HEK293 (cell line): ENCODE results near the gene RBP4.

Experiments used
- CTCF ChIA-PET: fragments of 350-600 bp; formaldehyde crosslinking; extraction: SDS; loops from one replicate; lab custom pipeline; 2021; ENCODE audit warnings: antibody characterized with exemption; lab: Yijun Ruan, JAX
- POLR2A ChIA-PET: fragments of 300-600 bp; formaldehyde crosslinking; extraction: SDS; loops from one replicate; lab custom pipeline; 2020; ENCODE audit warnings: antibody characterized with exemption, inconsistent platforms; lab: Yijun Ruan, JAX
- H3K27ac ChIP-seq: fragments of 200-500 bp; sonication (Bioruptor generic); 2 replicates; pipeline ENCODE4 v1.5.1; 2014; ENCODE audit warnings: low read depth, low read length, control low read depth, inconsistent platforms; ENCODE audit errors: extremely low read depth
- H3K36me3 ChIP-seq, 2 experiments: fragments of 200-500 bp in 1 of 2; sonication (Bioruptor generic) in 1 of 2; 1 replicate in 1 of 2; 2 replicates in 1 of 2; pipeline ENCODE4 v1.5.1; 2014 to 2017; ENCODE audit warnings: inconsistent platforms in 2 of 2, low read length in 2 of 2; ENCODE audit not compliant: control insufficient read depth in 2 of 2, insufficient read depth in 1 of 2
- H3K4me1 ChIP-seq: fragments of 200-500 bp; sonication (Bioruptor generic); 2 replicates; pipeline ENCODE4 v1.5.1; 2014; ENCODE audit warnings: mild to moderate bottlenecking, low read length, inconsistent platforms; ENCODE audit not compliant: control insufficient read depth, insufficient read depth
- H3K4me3 ChIP-seq: 2 replicates; pipeline ENCODE4 v1.5.1; 2011; ENCODE audit warnings: low read depth, mild to moderate bottlenecking, control low read depth, low read length, moderate library complexity
- H3K9me3 ChIP-seq: fragments of 200-500 bp; sonication (Bioruptor generic); 2 replicates; pipeline ENCODE4 v1.5.1; 2014; ENCODE audit warnings: low read depth, low read length, inconsistent platforms; ENCODE audit not compliant: control insufficient read depth, insufficient read depth
- HIC1 ChIP-seq: fragments of 450-650 bp; formaldehyde crosslinking; IDR thresholded peaks from 2 replicates; pipeline ENCODE4 v1.5.1; 2016; ENCODE audit warnings: missing biosample characterization, missing genetic modification characterization
- HOXA7 ChIP-seq: sonication (generic); formaldehyde crosslinking; IDR thresholded peaks from 2 replicates; pipeline ENCODE4 v1.8.1; 2022; ENCODE audit warnings: missing genetic modification reagents, borderline replicate concordance
- KLF8 ChIP-seq: fragments of 450-650 bp; formaldehyde crosslinking; IDR thresholded peaks from 2 replicates; pipeline ENCODE4 v1.5.1; 2016; ENCODE audit warnings: missing biosample characterization, missing genetic modification characterization
- MEIS1 ChIP-seq: sonication (generic); formaldehyde crosslinking; IDR thresholded peaks from 2 replicates; pipeline ENCODE4 v1.8.1; 2022; ENCODE audit warnings: missing genetic modification reagents, mild to moderate bottlenecking, borderline replicate concordance
- MZF1 ChIP-seq: fragments of 450-650 bp; formaldehyde crosslinking; IDR thresholded peaks from 2 replicates; pipeline ENCODE4 v1.5.1; 2017; ENCODE audit warnings: missing biosample characterization, missing genetic modification characterization, borderline replicate concordance
- SETDB1 ChIP-seq: IDR thresholded peaks from one replicate; pipeline ENCODE4 v1.6.1; 2017; ENCODE audit warnings: mild to moderate bottlenecking, low read length, moderate library complexity, mixed read lengths; ENCODE audit not compliant: insufficient read length
- ZBTB10 ChIP-seq: fragments of 450-650 bp; formaldehyde crosslinking; IDR thresholded peaks from 2 replicates; pipeline ENCODE4 v1.5.1; 2016; ENCODE audit warnings: missing biosample characterization, missing genetic modification characterization
- ZFP69B ChIP-seq: fragments of 450-650 bp; formaldehyde crosslinking; IDR thresholded peaks from 2 replicates; pipeline ENCODE4 v1.5.1; 2016; ENCODE audit warnings: missing biosample characterization, missing genetic modification characterization
- ZNF112 ChIP-seq: fragments of 450-650 bp; formaldehyde crosslinking; IDR thresholded peaks from 2 replicates; pipeline ENCODE4 v1.5.0; 2017; ENCODE audit warnings: missing biosample characterization, missing genetic modification characterization
- ZNF175 ChIP-seq: fragments of 450-650 bp; formaldehyde crosslinking; IDR thresholded peaks from 2 replicates; pipeline ENCODE4 v1.5.1; 2016; ENCODE audit warnings: missing biosample characterization, missing genetic modification characterization
- ZNF24 ChIP-seq: fragments of 450-650 bp; formaldehyde crosslinking; IDR thresholded peaks from 2 replicates; pipeline ENCODE4 v1.5.1; 2016; ENCODE audit warnings: missing biosample characterization, missing genetic modification characterization
- ZNF426 ChIP-seq: fragments of 450-650 bp; formaldehyde crosslinking; IDR thresholded peaks from 2 replicates; pipeline ENCODE4 v1.5.1; 2017; ENCODE audit warnings: missing biosample characterization, missing genetic modification characterization, mild to moderate bottlenecking, inconsistent platforms, moderate library complexity
- ZNF473 ChIP-seq: fragments of 450-650 bp; formaldehyde crosslinking; IDR thresholded peaks from 2 replicates; pipeline ENCODE4 v1.5.1; 2017; ENCODE audit warnings: missing biosample characterization, missing genetic modification characterization
- ZNF513 ChIP-seq: fragments of 450-650 bp; IDR thresholded peaks from 2 replicates; pipeline ENCODE4 v1.5.1; 2018; ENCODE audit warnings: missing biosample characterization, missing genetic modification characterization
- ZNF514 ChIP-seq: fragments of 450-650 bp; formaldehyde crosslinking; IDR thresholded peaks from 2 replicates; pipeline ENCODE4 v1.5.1; 2016; ENCODE audit warnings: missing biosample characterization, missing genetic modification characterization
- ZNF645 ChIP-seq: fragments of 450-650 bp; formaldehyde crosslinking; IDR thresholded peaks from 2 replicates; pipeline ENCODE4; 2016; ENCODE audit warnings: missing biosample characterization, missing genetic modification characterization
- ZNF670 ChIP-seq: fragments of 450-650 bp; formaldehyde crosslinking; IDR thresholded peaks from 2 replicates; pipeline ENCODE4 v1.5.1; 2016; ENCODE audit warnings: missing biosample characterization, missing genetic modification characterization, low read depth
- ZSCAN18 ChIP-seq: fragments of 450-650 bp; formaldehyde crosslinking; IDR thresholded peaks from 2 replicates; pipeline ENCODE4 v1.5.1; 2016; ENCODE audit warnings: missing biosample characterization, missing genetic modification characterization

Gene RBP4

GRCh38 chr10:93639791-93640190 is 38.8 kb upstream of the RBP4 start (continued):
- no peak for TF ChIP-seq ZFP69B (tag by site-specific recombination)
- TF ChIP-seq ZNF426 (tag by site-specific recombination), result no peak
- TF ChIP-seq MEIS1 (CRISPR knock-in tag), result no peak
- TF ChIP-seq ZSCAN18 (tag by site-specific recombination), result no peak
- TF ChIP-seq ZNF514, result no peak
- no peak for TF ChIP-seq ZNF24 (tag by site-specific recombination)

- Histone ChIP-seq H3K4me3 (no peak overlapping the region), H3K36me3 (no peaks in the 10 kb centered on the region), H3K9me3 (no peaks in the 10 kb centered on the region), H3K27ac (no peak overlapping the region), H3K4me1 (no peaks in the 10 kb centered on the region)
- TF ChIP-seq SETDB1, result no peak
- no peak for TF ChIP-seq ZNF112
- no peak for TF ChIP-seq HOXA7
- TF ChIP-seq ZNF670 (tag by site-specific recombination), result no peak
- no peak for TF ChIP-seq ZBTB10 (tag by site-specific recombination)
- TF ChIP-seq KLF8 (tag by site-specific recombination), result no peak
- TF ChIP-seq ZNF645 (tag by site-specific recombination), result no peak
- TF ChIP-seq ZNF513 (tag by site-specific recombination), result no peak
- no peak for TF ChIP-seq MZF1 (tag by site-specific recombination)
- no peak for TF ChIP-seq HIC1 (tag by site-specific recombination)
- no peak for TF ChIP-seq ZNF175 (tag by site-specific recombination)
- TF ChIP-seq ZNF473 (tag by site-specific recombination), result no peak
- POLR2A ChIA-PET, result no interaction called here
- CTCF ChIA-PET, result no interaction called here
Observed at GRCh38 chr10:93630625-93631557, 29.9 kb upstream of the RBP4 start.
